ENCODE data around the gene ANKRD33.
A peak's percentile ranks its signal among the peaks of the same experiment; 100 is the strongest.

Gene ANKRD33

GRCh38 chr12:51867371-51867770 lies 20.5 kb upstream of the ANKRD33 start:
- DNase-seq (ENCODE audit: low spot score): peak; percentile 21
- no peak for TF ChIP-seq CTCF (IDR thresholded peaks at IDR 0.05; ENCODE audit: extremely low read depth, missing control alignments)

DNA sequence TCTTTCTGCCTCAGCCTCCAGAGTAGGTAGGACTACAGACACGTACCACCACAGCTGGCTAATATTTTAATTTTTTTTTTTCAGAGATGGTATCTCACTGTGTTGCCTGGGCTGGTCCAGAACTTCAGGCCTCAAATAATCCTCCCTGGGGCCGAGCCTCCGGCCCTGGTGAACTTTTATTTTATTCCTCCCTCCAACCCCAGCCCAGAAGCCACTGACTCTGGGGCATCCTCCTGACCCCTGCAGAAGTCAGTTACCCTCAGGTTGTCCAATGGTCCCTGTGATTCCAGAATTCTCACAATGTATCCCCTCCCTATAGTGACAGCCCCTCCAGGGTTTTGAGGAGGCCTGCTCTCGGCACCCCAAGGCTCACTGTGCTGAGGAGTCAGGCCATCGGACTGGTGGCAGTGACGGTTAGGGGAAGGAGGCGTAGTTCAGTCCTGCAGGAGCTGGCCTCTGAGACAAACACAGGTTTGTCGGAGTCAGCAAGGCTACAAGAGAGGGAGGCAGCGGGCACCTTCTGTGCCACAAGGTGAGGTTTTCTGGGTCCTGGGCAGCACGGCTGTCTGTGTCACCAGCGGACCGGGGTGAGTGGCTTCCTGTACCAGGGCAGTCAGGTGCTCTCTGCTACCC lies 20.0 kb upstream of the ANKRD33 start:
- TF ChIP-seq CTCF (IDR thresholded peaks at IDR 0.05; ENCODE audit: extremely low read depth, missing control alignments): no peak
- peak; percentile 16 for DNase-seq (ENCODE audit: low spot score)

- DNase-seq (ENCODE audit: low spot score): no peak
Observed at GRCh38 chr12:51868821-51869495, 18.9 kb upstream of the ANKRD33 start.

DNA sequence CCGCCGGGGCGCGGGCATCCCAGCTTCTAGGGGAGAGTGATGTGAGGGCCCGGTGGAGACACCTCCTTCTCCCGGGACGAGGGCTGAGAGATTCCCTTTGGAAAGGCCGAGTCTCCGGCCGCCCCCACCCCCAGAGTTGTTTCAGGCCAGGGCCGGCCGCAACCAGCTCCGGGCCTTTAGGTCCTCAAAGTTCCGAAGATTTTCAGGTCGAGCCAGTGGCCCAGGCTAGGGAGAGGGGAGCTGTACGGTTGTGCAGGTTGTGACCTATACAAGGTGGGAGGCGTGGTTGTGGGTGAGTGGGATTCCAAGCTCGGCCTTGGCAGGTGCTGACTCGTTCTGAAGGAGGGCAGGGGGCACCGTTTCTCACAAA lies 18.4 kb upstream of the ANKRD33 start:
- DNase-seq (ENCODE audit: low spot score): no peak
- no peak for TF ChIP-seq CTCF (IDR thresholded peaks at IDR 0.05; ENCODE audit: extremely low read depth, missing control alignments)

More at GRCh38 chr12:51868821-51869495, 18.9 kb upstream of the ANKRD33 start:
- TF ChIP-seq CTCF (IDR thresholded peaks at IDR 0.05; ENCODE audit: extremely low read depth, missing control alignments): no peak

- TF ChIP-seq CTCF (IDR thresholded peaks at IDR 0.05; ENCODE audit: extremely low read depth, missing control alignments): no peak
- no peak for DNase-seq (ENCODE audit: low spot score)
Observed at GRCh38 chr12:51869931-51870330, 18.0 kb upstream of the ANKRD33 start.

DNA sequence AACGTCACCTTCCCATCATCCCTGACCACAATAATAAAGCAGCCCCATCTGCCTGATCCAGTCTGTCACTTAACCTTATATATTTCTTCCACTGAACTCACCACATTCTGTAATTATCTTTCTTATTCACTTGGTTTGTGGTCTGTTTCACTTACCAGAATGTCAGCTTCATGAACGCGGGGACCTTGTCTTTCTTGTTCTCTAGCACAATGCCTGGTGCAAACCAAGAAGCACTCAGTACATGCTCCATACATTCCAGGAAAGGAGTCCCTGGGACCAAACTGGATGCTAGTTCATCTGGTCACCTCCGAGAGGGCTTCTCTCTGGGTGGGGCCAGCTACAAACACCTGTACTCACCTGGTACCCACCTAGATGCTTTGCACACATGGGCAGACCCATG lies 17.4 kb upstream of the ANKRD33 start:
- no peak for TF ChIP-seq CTCF (IDR thresholded peaks at IDR 0.05; ENCODE audit: extremely low read depth, missing control alignments)
- no peak for DNase-seq (ENCODE audit: low spot score)

DNA sequence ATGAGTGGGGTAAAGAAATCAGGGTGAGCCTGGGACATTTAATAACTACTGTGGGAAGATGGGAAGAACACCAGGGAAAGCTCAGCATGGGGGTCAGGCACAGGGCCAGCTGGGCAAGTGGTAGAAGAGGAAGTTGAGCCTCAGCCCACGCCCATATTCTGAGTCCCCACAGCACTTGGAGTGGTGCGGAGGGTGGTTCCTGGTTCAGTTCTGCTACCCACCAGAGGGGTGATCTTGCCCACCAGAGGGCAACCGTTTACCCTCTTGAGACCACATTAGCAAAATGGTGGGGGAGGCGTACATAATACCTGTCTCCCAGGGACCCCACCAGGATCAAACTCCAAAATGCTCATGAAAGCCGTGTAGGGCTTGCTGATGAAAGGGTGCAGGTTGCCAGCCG lies 16.8 kb upstream of the ANKRD33 start:
- no peak for TF ChIP-seq CTCF (IDR thresholded peaks at IDR 0.05; ENCODE audit: extremely low read depth, missing control alignments)
- no peak for DNase-seq (ENCODE audit: low spot score)

Measured in GM20000 (cell line).